HL-60 (cell line): ENCODE data around the gene AIG1.

Experiments used
- CTCF ChIP-seq: IDR thresholded peaks from one replicate; pipeline ENCODE4 v1.5.1; 2011; ENCODE audit warnings: low read length, control low read depth, inconsistent platforms; ENCODE audit not compliant: insufficient read depth
- POLR2AphosphoS5 ChIP-seq: IDR thresholded peaks from 2 replicates; pipeline ENCODE4 v1.6.1; 2012; ENCODE audit warnings: low read depth

GRCh38 chr6:143097224-143097795, 36.6 kb downstream of the AIG1 start:
- TF ChIP-seq CTCF (no peak), POLR2AphosphoS5 (no peak)
